ENCODE data around the gene BMAL1.

BMAL1 gene

GRCh38 chr11:13346470-13346869 is 68.9 kb downstream of the BMAL1 start:
- DNase-seq, result no peak

GRCh38 chr11:13347901-13348300 is 70.3 kb downstream of the BMAL1 start:
- DNase-seq, result no peak

GRCh38 chr11:13348305-13348704 is 70.7 kb downstream of the BMAL1 start:
- DNase-seq, result no peak

- DNase-seq, result no peak
Observed at GRCh38 chr11:13349046-13349445, 71.5 kb downstream of the BMAL1 start.

GRCh38 chr11:13349581-13349980 is 72.0 kb downstream of the BMAL1 start:
- DNase-seq, result no peak

- no peak for DNase-seq
Observed at GRCh38 chr11:13352711-13353110, 75.1 kb downstream of the BMAL1 start.

- DNase-seq, result no peak
Observed at GRCh38 chr11:13354335-13354734, 76.7 kb downstream of the BMAL1 start.

- no peak for DNase-seq
Observed at GRCh38 chr11:13355191-13355590, 77.6 kb downstream of the BMAL1 start.

GRCh38 chr11:13357232-13357631 is 79.6 kb downstream of the BMAL1 start:
- no peak for DNase-seq

- DNase-seq, result no peak
Observed at GRCh38 chr11:13358596-13359270, 81.1 kb downstream of the BMAL1 start.

GRCh38 chr11:13362596-13363109 is 85.1 kb downstream of the BMAL1 start:
- DNase-seq, result no peak

GRCh38 chr11:13364388-13364787 is 86.8 kb downstream of the BMAL1 start:
- DNase-seq, result no peak

GRCh38 chr11:13366266-13367026 is 88.9 kb downstream of the BMAL1 start:
- DNase-seq, result no peak

GRCh38 chr11:13367115-13367514 is 89.5 kb downstream of the BMAL1 start:
- no peak for DNase-seq

- no peak for DNase-seq
Observed at GRCh38 chr11:13368041-13368446, 90.5 kb downstream of the BMAL1 start.

GRCh38 chr11:13373216-13373615 is 95.6 kb downstream of the BMAL1 start:
- no peak for DNase-seq

GRCh38 chr11:13375798-13376197 is 98.2 kb downstream of the BMAL1 start:
- no peak for DNase-seq

- DNase-seq, result no peak
Observed at GRCh38 chr11:13376402-13376801, 98.8 kb downstream of the BMAL1 start.

- DNase-seq, result no peak
Observed at GRCh38 chr11:13376838-13377237, 99.2 kb downstream of the BMAL1 start.

GRCh38 chr11:13378316-13378715 is 100.7 kb downstream of the BMAL1 start:
- no peak for DNase-seq

GRCh38 chr11:13380731-13381130 is 103.1 kb downstream of the BMAL1 start:
- DNase-seq, result no peak

- DNase-seq, result no peak
Observed at GRCh38 chr11:13382751-13383150, 105.2 kb downstream of the BMAL1 start.

- no peak for DNase-seq
Observed at GRCh38 chr11:13384908-13385640, 107.5 kb downstream of the BMAL1 start.

GRCh38 chr11:13386567-13386966 is 109.0 kb downstream of the BMAL1 start:
- no peak for DNase-seq

Measured in NCI-H774 (cell line).